Ishikawa (cell line): Measurements from ENCODE around the gene HEATR5B.

Source experiments
- CEBPB ChIP-seq: IDR thresholded peaks from 2 replicates; pipeline ENCODE4 v1.6.1; 2012
- CREB1 ChIP-seq: IDR thresholded peaks from 2 replicates; pipeline ENCODE4 v1.6.1; 2012; ENCODE audit warnings: low read depth
- EGR1 ChIP-seq: IDR thresholded peaks from 2 replicates; pipeline ENCODE4 v1.6.1; 2012
- EP300 ChIP-seq: IDR thresholded peaks from 2 replicates; pipeline ENCODE4 v1.6.1; 2012; ENCODE audit warnings: borderline replicate concordance
- FOXM1 ChIP-seq: IDR thresholded peaks from 2 replicates; pipeline ENCODE4 v1.6.1; 2012; ENCODE audit warnings: low read depth, borderline replicate concordance
- MAX ChIP-seq: IDR thresholded peaks from 2 replicates; pipeline ENCODE4 v1.6.1; 2012
- NFIC ChIP-seq: IDR thresholded peaks from 2 replicates; pipeline ENCODE4 v1.6.1; 2012
- RAD21 ChIP-seq: IDR thresholded peaks from 2 replicates; pipeline ENCODE4 v1.6.1; 2012; ENCODE audit warnings: low read depth
- REST ChIP-seq: IDR thresholded peaks from 2 replicates; pipeline ENCODE4 v1.6.1; 2012; ENCODE audit warnings: low read depth, mild to moderate bottlenecking
- TAF1 ChIP-seq: IDR thresholded peaks from 2 replicates; pipeline ENCODE4 v1.6.1; 2012; ENCODE audit warnings: low read depth, mild to moderate bottlenecking
- TCF12 ChIP-seq: IDR thresholded peaks from 2 replicates; pipeline ENCODE4 v1.6.1; 2012; ENCODE audit warnings: low read depth
- TEAD4 ChIP-seq: IDR thresholded peaks from 2 replicates; pipeline ENCODE4 v1.6.1; 2012
- USF1 ChIP-seq: IDR thresholded peaks from 2 replicates; pipeline ENCODE4 v1.6.1; 2012
- YY1 ChIP-seq: IDR thresholded peaks from 2 replicates; pipeline ENCODE4 v1.6.1; 2012; ENCODE audit warnings: low read depth
- ZBTB7A ChIP-seq: IDR thresholded peaks from 2 replicates; pipeline ENCODE4 v1.6.1; 2012; ENCODE audit warnings: low read depth

The HEATR5B gene

GRCh38 chr2:36967236-36967876, 116.8 kb downstream of the HEATR5B start:
- TF ChIP-seq CEBPB: no peak
- no peak for TF ChIP-seq CREB1
- no peak for TF ChIP-seq REST
- TF ChIP-seq RAD21: no peak
- no peak for TF ChIP-seq MAX
- no peak for TF ChIP-seq TEAD4
- TF ChIP-seq ZBTB7A: no peak
- TF ChIP-seq TAF1: no peak
- TF ChIP-seq NFIC: no peak
- no peak for TF ChIP-seq YY1
- TF ChIP-seq EP300: no peak
- no peak for TF ChIP-seq EGR1
- TF ChIP-seq TCF12: no peak
- no peak for TF ChIP-seq FOXM1
- no peak for TF ChIP-seq USF1

GRCh38 chr2:36966370-36967235, 117.6 kb downstream of the HEATR5B start, which contains the start of gene STRN:
STRN (minus strand) TSS chr2:36966536; CDS start chr2:36966463, 73 bp downstream.
- peak; percentile 9; the same call in 1 of the 2 replicates for TF ChIP-seq FOXM1
- peak; percentile 37; the same call in 1 of the 2 replicates for TF ChIP-seq CREB1
- peak; percentile 54; the same call in 1 of the 2 replicates for TF ChIP-seq TCF12
- TF ChIP-seq USF1: no peak; the same call in 1 of the 2 replicates
- TF ChIP-seq EGR1: peak; percentile 91
- TF ChIP-seq NFIC: no peak
- TF ChIP-seq CEBPB: no peak
- peak; percentile 19; the same call in 1 of the 2 replicates for TF ChIP-seq YY1
- peak; percentile 86 for TF ChIP-seq MAX

GRCh38 chr2:36965751-36966369, 118.3 kb downstream of the HEATR5B start:
- TF ChIP-seq ZBTB7A (peak; percentile 79; the same call in 1 of the 2 replicates), YY1 (no peak)

- TF ChIP-seq TEAD4 (no peak), USF1 (no peak), YY1 (no peak), ZBTB7A (no peak), REST (no peak), CEBPB (no peak), CREB1 (no peak), TAF1 (no peak), EP300 (no peak), FOXM1 (no peak), MAX (no peak), NFIC (no peak), RAD21 (no peak), EGR1 (no peak), TCF12 (no peak)
Observed at GRCh38 chr2:36965206-36965605, 119.0 kb downstream of the HEATR5B start.
